Mammary epithelial cell (primary cell): Measurements from ENCODE around the gene ATXN1.

Experiments
- CTCF ChIP-seq, 2 donors: IDR thresholded peaks in 1 of 2; conservative IDR thresholded peaks in 1 of 2; 2 replicates each; pipeline ENCODE4 v1.5.1; 2011 to 2012; ENCODE audit warnings: inconsistent platforms in 2 of 2, low read length in 2 of 2, mild to moderate bottlenecking in 2 of 2, control low read depth in 1 of 2, low read depth in 1 of 2; ENCODE audit not compliant: insufficient read depth in 1 of 2; ENCODE audit errors: extremely low read depth in 1 of 2
- EZH2 ChIP-seq: IDR thresholded peaks from 2 replicates; pipeline ENCODE4 v1.6.1; 2012; ENCODE audit warnings: low read length, inconsistent platforms, borderline replicate concordance

- no peak for TF ChIP-seq CTCF (conservative IDR thresholded peaks at IDR 0.05 in 1 of 2, IDR thresholded peaks at IDR 0.05 in 1 of 2; ENCODE audit: extremely low read depth in 1 of 2, insufficient read depth in 1 of 2, low read depth in 1 of 2, low read length in 2 of 2)
- TF ChIP-seq EZH2, result no peak
Observed at GRCh38 chr6:16754274-16754673, 7.0 kb downstream of the ATXN1 start.
